DMS79 treated with DMSO at 0.1 percent for 48 hours (cell line): ENCODE results near the gene MSANTD3.
A peak's percentile ranks its signal among the peaks of the same experiment; 100 is the strongest.
"Not testable (repeated sequence)": the region's sequence is repeated elsewhere in the genome, so short reads cannot be mapped to it uniquely, and the experiment has no call there.

Source experiments
- DNase-seq: peaks from one replicate; lab custom pipeline; 2025; lab: John Stamatoyannopoulos, UW

MSANTD3 gene

GRCh38 chr9:100426530-100427365 lies at the start of gene MSANTD3:
Gene MSANTD3 (plus strand): TSS chr9:100427143. CDS start chr9:100441939, 14,796 bp downstream.
- DNase-seq = peak; percentile 23

- no peak for DNase-seq
These were observed 47.1 kb upstream of the MSANTD3 start for GRCh38 chr9:100379862-100380261.

GRCh38 chr9:100392989-100393388 lies 34.0 kb upstream of the MSANTD3 start:
- not testable (repeated sequence) for DNase-seq

- DNase-seq = no peak
These were observed 32.8 kb upstream of the MSANTD3 start for GRCh38 chr9:100394032-100394695.

GRCh38 chr9:100394816-100395215 lies 32.1 kb upstream of the MSANTD3 start:
- DNase-seq = no peak

- DNase-seq = no peak
These were observed 30.2 kb upstream of the MSANTD3 start for GRCh38 chr9:100396769-100397168.

GRCh38 chr9:100397529-100398266 lies 29.2 kb upstream of the MSANTD3 start:
- DNase-seq = no peak

- no peak for DNase-seq
These were observed 25.9 kb upstream of the MSANTD3 start for GRCh38 chr9:100401042-100401441.

- DNase-seq = no peak
These were observed 20.0 kb upstream of the MSANTD3 start for GRCh38 chr9:100406962-100407361.

- DNase-seq = no peak
These were observed 18.3 kb upstream of the MSANTD3 start for GRCh38 chr9:100408546-100409175.

- DNase-seq = no peak
These were observed 17.8 kb upstream of the MSANTD3 start for GRCh38 chr9:100409176-100409556.

- peak; percentile 86 for DNase-seq
These were observed 15.3 kb upstream of the MSANTD3 start for GRCh38 chr9:100411472-100412283.

GRCh38 chr9:100413839-100414420 lies 13.0 kb upstream of the MSANTD3 start:
- no peak for DNase-seq

- no peak for DNase-seq
These were observed 9.1 kb upstream of the MSANTD3 start for GRCh38 chr9:100417815-100418214.

- no peak for DNase-seq
These were observed 7.8 kb upstream of the MSANTD3 start for GRCh38 chr9:100419166-100419565.

GRCh38 chr9:100421116-100421515 lies 5.8 kb upstream of the MSANTD3 start:
- DNase-seq = not testable (repeated sequence)

- no peak for DNase-seq
These were observed 1.2 kb upstream of the MSANTD3 start for GRCh38 chr9:100425758-100426157.

GRCh38 chr9:100426189-100426529 lies 784 bp upstream of the MSANTD3 start:
- DNase-seq = no peak

- DNase-seq = peak; percentile 7
These were observed 672 bp downstream of the MSANTD3 start for GRCh38 chr9:100427366-100428263.
